Activated CD8-positive, alpha-beta T cell treated with anti-CD3 and anti-CD28 coated beads for 36 hours (primary cell): ENCODE results near the gene CMTM3. TPM values are rescaled to one million over a fixed set of nuclear protein-coding genes. Genes with fewer than 3 reads are reported as not detected.

ENCODE experiments used
- ATAC-seq: fragments of 200-7000 bp; cut with Tn5 transposase; one replicate; pipeline ENCODE4 v1.10.0; 2021; ENCODE audit warnings: mild to moderate bottlenecking, moderate library complexity
- CTCF ChIA-PET: fragments of 350-600 bp; sonication (Branson Sonifier 250); formaldehyde crosslinking; loops from one replicate; lab custom pipeline; 2021; ENCODE audit warnings: antibody characterized with exemption; lab: Charles Lee
- POLR2A ChIA-PET: fragments of 350-600 bp; sonication (Branson Sonifier 250); formaldehyde crosslinking; loops from one replicate; lab custom pipeline; 2021; ENCODE audit warnings: antibody characterized with exemption; lab: Charles Lee
- DNase-seq: peaks from one replicate; pipeline ENCODE4 v3.0.0-alpha.2; 2020
- H3K27ac Mint-ChIP-seq: one replicate; pipeline ENCODE4 v1.8.0; 2021; ENCODE audit warnings: mild to moderate bottlenecking, mixed read lengths
- H3K27me3 Mint-ChIP-seq: one replicate; pipeline ENCODE4 v1.8.0; 2021; ENCODE audit warnings: mixed read lengths
- H3K36me3 Mint-ChIP-seq: one replicate; pipeline ENCODE4 v1.8.0; 2021; ENCODE audit warnings: low read depth, mixed read lengths
- H3K4me1 Mint-ChIP-seq: one replicate; pipeline ENCODE4 v1.8.0; 2021; ENCODE audit warnings: low read depth, mixed read lengths
- H3K4me3 Mint-ChIP-seq: one replicate; pipeline ENCODE4 v1.8.0; 2021; ENCODE audit warnings: mild to moderate bottlenecking, moderate library complexity, mixed read lengths
- H3K9me3 Mint-ChIP-seq: one replicate; pipeline ENCODE4 v1.8.0; 2021; ENCODE audit warnings: mixed read lengths
- intact Hi-C: fragments of 100-400 bp; cut with micrococcal nuclease; formaldehyde crosslinking; loops from one replicate; pipeline ENCODE4 v1.10.0; 2022
- total RNA-seq, 2 experiments: library from RNA; stranded (reverse); gene quantifications; one replicate each; pipeline ENCODE4 v1.2.3, GENCODE V29; 2021
- TF ChIP-seq, protein P1 (sequence below): fragments of 200-600 bp; IDR thresholded peaks from one replicate; pipeline ENCODE4 v1.8.0; 2022; ENCODE audit warnings: antibody characterized with exemption, mild to moderate bottlenecking

Gene CMTM3
- total RNA-seq, 2 experiments from 2014 or later = 48.0 to 49.4 TPM

GRCh38 chr16:66569131-66569530, 35.4 kb upstream of the CMTM3 start:
- Mint-ChIP-seq H3K4me3 (no peak overlapping the region), H3K9me3 (no peaks in the 10 kb centered on the region), H3K4me1 (peaks cover 19% of the 10 kb centered on the region), H3K27me3 (no peaks in the 10 kb centered on the region), H3K36me3 (peaks cover 32% of the 10 kb centered on the region), H3K27ac (no peak overlapping the region)
- ATAC-seq (no peak), DNase-seq (no peak)
- POLR2A ChIA-PET = interaction anchor here (1.0 to 3.9 kb wide), 2 partner anchors 12 to 198 kb away, joined by 3 to 19 read pairs; partner anchors contain the start of gene CMTM2
- TF ChIP-seq, protein P1, sequence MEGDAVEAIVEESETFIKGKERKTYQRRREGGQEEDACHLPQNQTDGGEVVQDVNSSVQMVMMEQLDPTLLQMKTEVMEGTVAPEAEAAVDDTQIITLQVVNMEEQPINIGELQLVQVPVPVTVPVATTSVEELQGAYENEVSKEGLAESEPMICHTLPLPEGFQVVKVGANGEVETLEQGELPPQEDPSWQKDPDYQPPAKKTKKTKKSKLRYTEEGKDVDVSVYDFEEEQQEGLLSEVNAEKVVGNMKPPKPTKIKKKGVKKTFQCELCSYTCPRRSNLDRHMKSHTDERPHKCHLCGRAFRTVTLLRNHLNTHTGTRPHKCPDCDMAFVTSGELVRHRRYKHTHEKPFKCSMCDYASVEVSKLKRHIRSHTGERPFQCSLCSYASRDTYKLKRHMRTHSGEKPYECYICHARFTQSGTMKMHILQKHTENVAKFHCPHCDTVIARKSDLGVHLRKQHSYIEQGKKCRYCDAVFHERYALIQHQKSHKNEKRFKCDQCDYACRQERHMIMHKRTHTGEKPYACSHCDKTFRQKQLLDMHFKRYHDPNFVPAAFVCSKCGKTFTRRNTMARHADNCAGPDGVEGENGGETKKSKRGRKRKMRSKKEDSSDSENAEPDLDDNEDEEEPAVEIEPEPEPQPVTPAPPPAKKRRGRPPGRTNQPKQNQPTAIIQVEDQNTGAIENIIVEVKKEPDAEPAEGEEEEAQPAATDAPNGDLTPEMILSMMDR = no peak
- CTCF ChIA-PET = interaction anchor here (1.9 to 2.2 kb wide), 2 partner anchors 39 to 163 kb away, joined by 7 to 10 read pairs; no protein-coding TSS in a partner anchor
- intact Hi-C loops = no loop called here

GRCh38 chr16:66569827-66570405, 34.6 kb upstream of the CMTM3 start:
- peaks cover 29% of the 10 kb centered on the region for H3K36me3 Mint-ChIP-seq
- H3K4me3 Mint-ChIP-seq = no peak overlapping the region
- no peaks in the 10 kb centered on the region for H3K9me3 Mint-ChIP-seq
- no peak for DNase-seq
- ATAC-seq = no peak
- POLR2A ChIA-PET = interaction anchor here (0.8 to 3.9 kb wide), 4 partner anchors 11 to 199 kb away, joined by 3 to 19 read pairs (median 4); partner anchors contain the start of genes CMTM2 and TK2
- peaks cover 16% of the 10 kb centered on the region for H3K4me1 Mint-ChIP-seq
- H3K27ac Mint-ChIP-seq = no peak overlapping the region
- CTCF ChIA-PET = interaction anchor here (0.7 to 3.7 kb wide), 9 partner anchors 10 to 298 kb away, joined by 3 to 19 read pairs (median 5); partner anchors contain the start of gene CMTM2
- intact Hi-C loops = no loop called here
- TF ChIP-seq, protein P1 = no peak
- H3K27me3 Mint-ChIP-seq = no peaks in the 10 kb centered on the region

DNA sequence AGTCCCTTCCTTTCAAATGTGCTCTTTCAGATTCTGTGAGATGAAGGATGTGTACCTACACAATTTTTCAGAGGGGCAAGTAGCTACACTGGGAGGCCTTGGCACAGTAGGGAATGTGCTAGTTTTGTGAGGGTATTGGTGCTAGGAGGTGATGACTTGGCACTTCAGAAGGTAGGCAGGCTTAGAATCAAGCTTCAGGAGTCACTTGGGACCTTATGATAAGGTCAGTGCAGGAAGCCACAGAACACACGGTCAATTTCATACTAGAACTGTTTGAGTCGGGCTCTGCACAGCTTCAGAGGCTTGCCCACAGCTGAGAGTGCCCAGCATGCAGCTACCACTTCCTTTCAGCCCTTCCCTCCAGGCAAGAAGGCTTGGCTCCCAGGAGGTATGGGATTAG, 32.1 kb upstream of the CMTM3 start:
- intact Hi-C loops = no loop called here
- H3K27me3 Mint-ChIP-seq = peaks cover under 1% of the 10 kb centered on the region
- no peak overlapping the region for H3K4me3 Mint-ChIP-seq
- DNase-seq (no peak), ATAC-seq (no peak)
- TF ChIP-seq, protein P1 = no peak
- H3K27ac Mint-ChIP-seq = no peak overlapping the region
- ChIA-PET POLR2A (interaction anchor here (1.2 to 3.9 kb wide), 3 partner anchors 9 to 20 kb away, joined by 3 to 19 read pairs (median 4); partner anchors contain the start of genes CKLF and CMTM2), CTCF (interaction anchor here (1.1 to 5.7 kb wide), 4 partner anchors 9 to 166 kb away, joined by 3 to 29 read pairs (median 10); no protein-coding TSS in a partner anchor)
- H3K9me3 Mint-ChIP-seq = no peaks in the 10 kb centered on the region
- peaks cover 12% of the 10 kb centered on the region for H3K4me1 Mint-ChIP-seq
- H3K36me3 Mint-ChIP-seq = peaks cover 9% of the 10 kb centered on the region

DNA sequence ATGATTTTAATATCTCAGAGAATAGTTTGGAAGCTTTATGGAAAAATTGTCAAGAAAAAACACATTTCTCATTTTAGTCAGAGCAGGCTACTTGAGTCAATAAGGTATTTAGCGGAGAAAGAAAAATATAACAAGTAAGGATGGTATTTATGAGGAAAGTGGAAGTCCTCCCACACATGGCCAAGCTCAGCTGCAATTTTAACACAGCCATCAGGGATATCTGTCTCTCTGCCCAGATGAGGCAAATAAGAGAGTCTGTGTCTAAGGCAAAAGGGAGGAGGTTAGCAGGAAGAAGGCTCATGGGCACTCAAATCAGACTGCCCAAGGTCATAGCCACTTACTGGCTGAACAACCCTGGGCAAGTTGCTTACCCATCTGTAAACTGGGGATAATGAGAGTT, 30.4 kb upstream of the CMTM3 start:
- POLR2A ChIA-PET = no interaction called here
- H3K36me3 Mint-ChIP-seq = peaks cover 2% of the 10 kb centered on the region

More for the DNA sequence above, 30.4 kb upstream of the CMTM3 start:
- Mint-ChIP-seq H3K9me3 (no peaks in the 10 kb centered on the region), H3K4me3 (no peak overlapping the region), H3K27me3 (peaks cover 14% of the 10 kb centered on the region), H3K27ac (no peak overlapping the region), H3K4me1 (peaks cover 10% of the 10 kb centered on the region)
- intact Hi-C loops = no loop called here
- TF ChIP-seq, protein P1 = no peak
- DNase-seq = no peak
- ATAC-seq = no peak
- CTCF ChIA-PET = interaction anchor here (0.9 to 5.7 kb wide), 5 partner anchors 11 to 257 kb away, joined by 3 to 29 read pairs (median 4); partner anchors contain the start of gene NAE1
